Fibroblast of lung (primary cell): ENCODE data around the gene KRT33A. TPM values are rescaled to one million over a fixed set of nuclear protein-coding genes. Genes with fewer than 3 reads are reported as not detected.
A peak's percentile ranks its signal among the peaks of the same experiment; 100 is the strongest.
"Not testable (repeated sequence)": the region's sequence is repeated elsewhere in the genome, so short reads cannot be mapped to it uniquely, and the experiment has no call there.

Experiments used
- DNase-seq, 2 donors: peaks; one replicate each; pipeline versions ENCODE4 v3.0.0 to v3.0.0-alpha.2; 2010; ENCODE audit warnings: low read depth in 2 of 2
- H2AFZ ChIP-seq: 2 replicates; pipeline ENCODE4 v1.5.1; 2012; ENCODE audit warnings: low read length, control low read depth, inconsistent platforms
- H3K27ac ChIP-seq: 2 replicates; pipeline ENCODE4 v1.5.1; 2011; ENCODE audit warnings: low read length, control low read depth; ENCODE audit not compliant: insufficient read depth
- H3K27me3 ChIP-seq: 2 replicates; pipeline ENCODE4 v1.5.1; 2011; ENCODE audit warnings: mild to moderate bottlenecking, low read length; ENCODE audit not compliant: control insufficient read depth, insufficient read depth
- H3K36me3 ChIP-seq: 2 replicates; pipeline ENCODE4 v1.5.1; 2011; ENCODE audit warnings: low read length; ENCODE audit not compliant: control insufficient read depth, insufficient read depth
- H3K4me1 ChIP-seq: 2 replicates; pipeline ENCODE4 v1.5.1; 2011; ENCODE audit warnings: low read length; ENCODE audit not compliant: control insufficient read depth, insufficient read depth; ENCODE audit errors: extremely low read depth
- H3K4me2 ChIP-seq: 2 replicates; pipeline ENCODE4 v1.5.1; 2011; ENCODE audit warnings: low read length, control low read depth; ENCODE audit not compliant: insufficient read depth; ENCODE audit errors: extremely low read depth
- H3K4me3 ChIP-seq, 4 experiments: fragments of 200-600 bp in 1 of 4; sonication (generic) in 1 of 4; replicated peaks in 1 of 4; 2 replicates each; pipeline ENCODE4 v1.5.1; 2011 to 2016; ENCODE audit warnings: low read length in 4 of 4, low read depth in 3 of 4, mild to moderate bottlenecking in 3 of 4, control low read depth in 2 of 4, inconsistent platforms in 1 of 4, mixed read lengths in 1 of 4; ENCODE audit not compliant: insufficient read depth in 1 of 4; ENCODE audit errors: control extremely low read depth in 1 of 4
- H3K79me2 ChIP-seq: 2 replicates; pipeline ENCODE4 v1.5.1; 2012; ENCODE audit warnings: mild to moderate bottlenecking, low read length, inconsistent platforms; ENCODE audit not compliant: control insufficient read depth, insufficient read depth
- H3K9ac ChIP-seq: 2 replicates; pipeline ENCODE4 v1.5.1; 2011; ENCODE audit warnings: mild to moderate bottlenecking, low read length, control low read depth; ENCODE audit not compliant: insufficient read depth
- H3K9me3 ChIP-seq: 2 replicates; pipeline ENCODE4 v1.5.1; 2012; ENCODE audit warnings: low read depth, low read length; ENCODE audit not compliant: control insufficient read depth, insufficient read depth
- H4K20me1 ChIP-seq: 2 replicates; pipeline ENCODE4 v1.5.1; 2011; ENCODE audit warnings: low read length; ENCODE audit not compliant: control insufficient read depth, insufficient read depth; ENCODE audit errors: extremely low read depth
- EZH2 ChIP-seq: IDR thresholded peaks from 2 replicates; pipeline ENCODE4 v1.5.1; 2012; ENCODE audit warnings: low read length, control low read depth, mild to moderate bottlenecking; ENCODE audit errors: missing control alignments
- polyA plus RNA-seq, 2 donors: library from polyadenylated mRNA; depleted of rRNA in 1 of 2; stranded (reverse) in 1 of 2; unstranded in 1 of 2; fragments of >200 nt; gene quantifications; 2 replicates each; pipeline ENCODE4 v1.2.1, GENCODE V29; 2011 to 2012; ENCODE audit warnings: missing spikeins in 1 of 2
- total RNA-seq: library from RNA; depleted of rRNA; stranded (reverse); fragments of >200 nt; gene quantifications from 2 replicates; pipeline ENCODE4 v1.2.1, GENCODE V29; 2014
- TF ChIP-seq, protein P1 (sequence below), 2 donors: IDR thresholded peaks in 1 of 2; conservative IDR thresholded peaks in 1 of 2; 1 replicate in 1 of 2; 2 replicates in 1 of 2; pipeline ENCODE4 v1.5.1; 2011 to 2012; ENCODE audit warnings: low read length in 2 of 2, control low read depth in 1 of 2, inconsistent platforms in 1 of 2, low read depth in 1 of 2, mild to moderate bottlenecking in 1 of 2

Gene KRT33A
- total and polyA plus RNA-seq, 2 donors (not counting 1 experiment from before 2014, with no cell fraction given), result not detected

- Histone ChIP-seq H3K4me2 (no peak overlapping the region), H3K4me3 (no peak overlapping the region), H3K9me3 (no peaks in the 10 kb centered on the region), H3K79me2 (no peaks in the 10 kb centered on the region), H2AFZ (no peak overlapping the region), H3K9ac (no peak overlapping the region), H3K4me1 (no peaks in the 10 kb centered on the region), H3K36me3 (no peaks in the 10 kb centered on the region), H3K27ac (no peak overlapping the region), H3K27me3 (peaks cover 1% of the 10 kb centered on the region), H4K20me1 (no peaks in the 10 kb centered on the region)
- TF ChIP-seq, protein P1, sequence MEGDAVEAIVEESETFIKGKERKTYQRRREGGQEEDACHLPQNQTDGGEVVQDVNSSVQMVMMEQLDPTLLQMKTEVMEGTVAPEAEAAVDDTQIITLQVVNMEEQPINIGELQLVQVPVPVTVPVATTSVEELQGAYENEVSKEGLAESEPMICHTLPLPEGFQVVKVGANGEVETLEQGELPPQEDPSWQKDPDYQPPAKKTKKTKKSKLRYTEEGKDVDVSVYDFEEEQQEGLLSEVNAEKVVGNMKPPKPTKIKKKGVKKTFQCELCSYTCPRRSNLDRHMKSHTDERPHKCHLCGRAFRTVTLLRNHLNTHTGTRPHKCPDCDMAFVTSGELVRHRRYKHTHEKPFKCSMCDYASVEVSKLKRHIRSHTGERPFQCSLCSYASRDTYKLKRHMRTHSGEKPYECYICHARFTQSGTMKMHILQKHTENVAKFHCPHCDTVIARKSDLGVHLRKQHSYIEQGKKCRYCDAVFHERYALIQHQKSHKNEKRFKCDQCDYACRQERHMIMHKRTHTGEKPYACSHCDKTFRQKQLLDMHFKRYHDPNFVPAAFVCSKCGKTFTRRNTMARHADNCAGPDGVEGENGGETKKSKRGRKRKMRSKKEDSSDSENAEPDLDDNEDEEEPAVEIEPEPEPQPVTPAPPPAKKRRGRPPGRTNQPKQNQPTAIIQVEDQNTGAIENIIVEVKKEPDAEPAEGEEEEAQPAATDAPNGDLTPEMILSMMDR (conservative IDR thresholded peaks at IDR 0.05 in 1 of 2, IDR thresholded peaks at IDR 0.05 in 1 of 2; ENCODE audit: low read depth in 1 of 2, low read length in 2 of 2), result no peak
- no peak for TF ChIP-seq EZH2
- DNase-seq, result no peak
These were observed 35.6 kb upstream of the KRT33A start for GRCh38 chr17:41386227-41386626.

DNA sequence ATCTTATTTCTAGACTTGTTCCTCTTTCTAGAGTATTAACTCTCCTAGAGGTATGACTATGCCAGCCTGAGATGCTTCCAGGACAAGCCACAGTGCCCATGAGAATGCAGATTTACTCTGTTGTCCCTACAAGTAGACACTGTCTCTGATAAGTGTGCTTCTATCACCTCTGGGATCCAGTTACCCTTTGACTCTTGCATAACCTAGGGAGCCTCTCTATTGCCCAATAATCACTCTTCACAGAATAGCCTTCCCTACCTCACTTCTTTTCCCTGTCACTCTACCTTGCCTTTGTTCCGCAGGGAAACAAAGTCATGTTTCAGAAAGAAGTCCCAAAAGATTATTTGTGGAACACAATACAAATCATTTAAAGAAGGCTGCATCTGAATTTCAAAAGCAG lies 33.1 kb upstream of the KRT33A start:
- H3K27me3 ChIP-seq, result no peaks in the 10 kb centered on the region
- no peak for DNase-seq
- no peaks in the 10 kb centered on the region for H3K79me2 ChIP-seq
- no peak overlapping the region for H3K4me3 ChIP-seq
- H3K27ac ChIP-seq, result no peak overlapping the region
- H3K36me3 ChIP-seq, result no peaks in the 10 kb centered on the region
- TF ChIP-seq, protein P1 (conservative IDR thresholded peaks at IDR 0.05 in 1 of 2, IDR thresholded peaks at IDR 0.05 in 1 of 2; ENCODE audit: low read depth in 1 of 2, low read length in 2 of 2), result no peak
- TF ChIP-seq EZH2, result no peak
- H3K4me2 ChIP-seq, result no peak overlapping the region
- H3K9me3 ChIP-seq, result no peaks in the 10 kb centered on the region
- no peak overlapping the region for H2AFZ ChIP-seq
- H3K4me1 ChIP-seq, result peaks cover 2% of the 10 kb centered on the region
- no peak overlapping the region for H3K9ac ChIP-seq
- H4K20me1 ChIP-seq, result no peaks in the 10 kb centered on the region

DNA sequence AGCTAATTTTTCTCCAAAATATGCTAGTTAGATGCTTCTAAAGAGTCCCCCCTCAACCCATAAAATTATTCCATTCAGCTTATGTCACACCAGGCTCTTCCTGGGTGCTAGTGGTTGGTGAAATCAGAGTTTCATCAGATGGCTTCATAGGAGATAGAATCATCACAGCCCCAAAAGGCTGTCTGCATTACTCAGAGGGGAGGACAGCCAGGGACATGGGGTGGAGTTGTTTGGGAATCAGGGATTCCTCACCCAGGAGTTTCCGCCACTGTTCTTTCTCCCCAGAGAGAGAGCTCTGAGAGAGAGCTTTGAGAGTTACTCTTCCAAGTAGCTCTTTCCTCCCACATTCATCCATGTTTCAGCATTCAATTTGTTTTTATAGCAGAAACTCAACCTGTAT lies 31.8 kb upstream of the KRT33A start:
- Histone ChIP-seq H3K27me3 (no peaks in the 10 kb centered on the region), H4K20me1 (no peaks in the 10 kb centered on the region), H3K4me2 (no peak overlapping the region), H3K36me3 (no peaks in the 10 kb centered on the region), H3K4me3 (no peak overlapping the region), H3K9ac (no peak overlapping the region), H3K27ac (no peak overlapping the region), H3K9me3 (no peaks in the 10 kb centered on the region), H3K79me2 (no peaks in the 10 kb centered on the region), H2AFZ (no peak overlapping the region), H3K4me1 (peaks cover 2% of the 10 kb centered on the region)
- TF ChIP-seq, protein P1 (conservative IDR thresholded peaks at IDR 0.05 in 1 of 2, IDR thresholded peaks at IDR 0.05 in 1 of 2; ENCODE audit: low read depth in 1 of 2, low read length in 2 of 2), result no peak
- no peak for TF ChIP-seq EZH2
- peak in 1 of 2 donors; percentile 43 for DNase-seq

GRCh38 chr17:41381943-41382342 lies 31.3 kb upstream of the KRT33A start, which contains the start of gene KRT34:
KRT34 (minus strand) TSS chr17:41382306; CDS start chr17:41382246, 60 bp downstream.
- H3K9me3 ChIP-seq, H3K27me3 ChIP-seq, H4K20me1 ChIP-seq, H2AFZ ChIP-seq, H3K9ac ChIP-seq, H3K36me3 ChIP-seq, H3K4me1 ChIP-seq, H3K4me2 ChIP-seq, H3K27ac ChIP-seq, H3K4me3 ChIP-seq, DNase-seq, H3K79me2 ChIP-seq: not testable (repeated sequence)

- H2AFZ ChIP-seq, H3K9ac ChIP-seq, H3K9me3 ChIP-seq, H3K79me2 ChIP-seq, H4K20me1 ChIP-seq, H3K4me2 ChIP-seq, H3K36me3 ChIP-seq, H3K4me1 ChIP-seq, H3K4me3 ChIP-seq, H3K27me3 ChIP-seq: not testable (repeated sequence)
- DNase-seq, result peak; percentile 36 to 76
- peak overlapping the region; percentile 75 for H3K27ac ChIP-seq
These were observed 29.5 kb upstream of the KRT33A start for GRCh38 chr17:41380091-41380490.
